A673 (cell line): ENCODE measurements around the gene NKPD1.

Source experiments
- CTCF ChIP-seq: fragments of 300-800, 200-600 bp; sonication (generic); conservative IDR thresholded peaks from 2 replicates; pipeline ENCODE4 v1.5.1; 2017; ENCODE audit warnings: low read depth, mild to moderate bottlenecking, antibody characterized with exemption, low read length, moderate library complexity, mixed read lengths
- EZH2 ChIP-seq: fragments of 200-600 bp; sonication (generic); IDR thresholded peaks from 2 replicates; pipeline ENCODE4 v1.6.1; 2017; ENCODE audit warnings: borderline replicate concordance, low read depth, mild to moderate bottlenecking, mixed read lengths, antibody characterized with exemption, low read length; ENCODE audit not compliant: poor library complexity, severe bottlenecking

DNA sequence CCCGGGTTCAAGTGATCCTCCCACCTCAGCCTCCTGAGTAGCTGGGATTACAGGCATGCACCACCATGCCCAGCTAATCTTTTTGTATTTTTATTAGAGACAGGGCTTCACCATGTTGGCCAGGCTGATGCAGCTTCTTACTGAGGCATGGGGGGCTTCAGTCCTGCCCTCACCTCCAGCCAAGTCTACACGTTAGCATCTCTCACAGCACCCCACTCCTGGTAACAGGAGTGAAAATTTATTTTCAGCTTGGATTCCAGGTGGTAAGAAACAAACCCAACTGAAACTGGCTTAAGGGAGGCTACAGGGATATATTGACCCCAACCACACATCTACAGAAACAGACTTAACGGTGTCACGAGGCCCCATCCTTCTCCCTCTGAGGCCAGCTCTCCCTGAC is 10.6 kb downstream of the NKPD1 start:
- TF ChIP-seq CTCF (no peak), EZH2 (no peak)
